Measurements from ENCODE around the gene VPREB3. TPM values are rescaled to one million over a fixed set of nuclear protein-coding genes. Genes with fewer than 3 reads are reported as not detected.

The VPREB3 gene, protein sequence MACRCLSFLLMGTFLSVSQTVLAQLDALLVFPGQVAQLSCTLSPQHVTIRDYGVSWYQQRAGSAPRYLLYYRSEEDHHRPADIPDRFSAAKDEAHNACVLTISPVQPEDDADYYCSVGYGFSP
- not detected in 2 replicates for total RNA-seq (2014; rRNA removed; shearing (Covaris generic))

DNA sequence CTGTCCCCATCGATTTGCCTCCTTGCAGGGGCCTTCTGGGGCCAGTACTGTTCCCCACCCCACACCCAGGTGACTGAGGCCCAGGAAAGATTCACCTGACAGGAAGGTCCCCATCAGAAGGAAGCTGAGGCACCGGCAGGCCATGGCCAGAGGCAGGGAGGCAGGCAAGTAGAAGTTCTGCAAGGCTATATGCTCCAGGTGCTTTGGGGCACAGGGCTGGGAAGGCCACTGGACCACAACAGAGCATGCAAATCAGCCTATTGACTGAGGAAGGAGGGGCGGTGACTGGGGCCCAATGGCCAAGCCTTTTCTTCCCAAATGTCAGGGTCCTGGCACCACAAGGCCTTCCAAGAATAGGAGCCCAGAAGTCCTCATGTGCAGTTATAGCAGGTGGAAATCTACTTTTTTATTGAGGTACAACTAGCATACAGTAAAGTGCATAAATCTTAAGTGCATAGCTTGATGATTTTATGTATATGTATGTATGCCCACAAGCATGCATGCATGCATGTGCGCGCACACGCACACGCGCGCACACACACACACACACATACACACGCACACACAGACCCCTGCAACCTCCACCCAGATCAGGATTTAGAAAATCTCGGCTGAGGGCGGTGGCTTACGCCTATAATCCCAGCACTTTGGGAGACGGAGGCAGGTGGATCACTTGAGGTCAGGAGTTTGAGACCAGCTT, at the start of gene VPREB3:
TSS of gene VPREB3 (minus strand) at position 206 of the 700 bp plus-strand sequence. CDS start at position 144, 62 bp downstream.
- peak; percentile 60 for DNase-seq
- H3K36me3 ChIP-seq (replicated peaks; ENCODE audit: control insufficient read depth, insufficient read depth, low read length) = no peaks in the 10 kb centered on the region
- H3K27me3 ChIP-seq (ENCODE audit: control insufficient read depth, insufficient read depth, low read length) = no peaks in the 10 kb centered on the region
- H3K4me3 ChIP-seq (ENCODE audit: insufficient read depth, low read depth, low read length) = no peak within 1 kb of the TSS

DNA sequence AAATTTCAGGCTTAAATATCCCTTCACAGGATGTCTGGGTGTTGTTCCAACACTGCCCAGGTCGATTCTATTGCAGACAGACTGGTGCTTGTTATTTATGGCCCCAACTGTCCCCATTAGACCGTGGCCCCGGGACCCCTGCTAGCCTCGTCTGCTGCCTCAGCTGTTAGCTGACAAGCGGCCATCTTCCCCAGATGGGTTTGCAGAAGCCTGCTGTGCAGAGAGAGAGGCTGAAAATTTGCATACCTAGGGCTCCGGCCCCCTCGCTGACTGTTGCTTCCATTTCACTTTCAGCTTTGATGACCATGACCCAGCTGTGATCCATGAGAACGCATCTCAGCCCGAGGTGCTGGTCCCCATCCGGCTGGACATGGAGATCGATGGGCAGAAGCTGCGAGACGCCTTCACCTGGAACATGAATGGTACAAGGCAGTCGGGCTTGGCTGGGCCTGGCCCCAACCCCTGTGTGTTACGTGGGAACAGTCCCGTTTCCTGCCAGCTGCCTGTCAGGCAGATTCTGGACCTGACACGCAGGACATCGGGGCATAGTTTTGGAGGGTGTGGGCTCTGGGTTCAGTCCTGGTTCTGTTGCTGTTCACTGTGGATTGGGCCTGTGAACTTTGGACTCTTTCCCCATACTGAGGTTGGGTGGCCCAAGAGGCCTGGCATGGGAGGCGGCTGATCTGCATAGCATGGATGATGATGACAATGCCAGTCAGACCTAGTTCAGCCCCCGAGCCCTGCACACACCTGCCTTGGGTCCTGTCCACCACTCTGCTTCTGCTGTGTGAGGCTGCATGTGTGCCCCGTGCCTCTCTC, 49.0 kb upstream of the VPREB3 start:
- H3K4me3 ChIP-seq (ENCODE audit: insufficient read depth, low read depth, low read length) = no peak overlapping the region
- DNase-seq = peak; percentile 37
- no peaks in the 10 kb centered on the region for H3K27me3 ChIP-seq (ENCODE audit: control insufficient read depth, insufficient read depth, low read length)
- H3K36me3 ChIP-seq (replicated peaks; ENCODE audit: control insufficient read depth, insufficient read depth, low read length) = peaks cover 44% of the 10 kb centered on the region

DNA sequence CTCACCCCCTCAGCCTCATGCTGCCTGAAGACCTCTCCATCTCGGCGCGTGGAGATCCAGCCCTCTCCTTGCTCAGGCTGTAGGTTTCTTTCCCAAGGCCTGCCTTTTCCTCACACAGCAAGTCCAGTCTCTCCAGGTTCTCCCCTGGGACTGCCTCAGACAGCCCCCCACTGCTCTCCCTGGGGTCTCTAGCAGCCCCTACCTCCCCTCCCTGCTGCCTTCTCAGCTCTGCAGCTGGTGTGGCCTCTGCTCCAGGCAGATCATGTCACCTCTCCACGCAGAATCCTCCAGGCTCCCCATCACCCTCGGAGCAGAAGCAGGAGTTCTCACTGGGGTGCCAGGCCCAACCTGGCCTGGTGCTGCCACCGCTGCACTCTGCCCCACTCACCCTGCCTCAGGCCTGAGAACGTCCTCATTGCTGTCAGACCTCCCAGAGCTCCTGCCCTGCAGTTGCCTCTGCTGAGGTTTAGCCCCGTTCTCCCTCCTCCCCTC, 47.7 kb upstream of the VPREB3 start:
- H3K27me3 ChIP-seq (ENCODE audit: control insufficient read depth, insufficient read depth, low read length) = no peaks in the 10 kb centered on the region
- DNase-seq = peak; percentile 14
- no peak overlapping the region for H3K4me3 ChIP-seq (ENCODE audit: insufficient read depth, low read depth, low read length)
- H3K36me3 ChIP-seq (replicated peaks; ENCODE audit: control insufficient read depth, insufficient read depth, low read length) = peaks cover 44% of the 10 kb centered on the region

DNA sequence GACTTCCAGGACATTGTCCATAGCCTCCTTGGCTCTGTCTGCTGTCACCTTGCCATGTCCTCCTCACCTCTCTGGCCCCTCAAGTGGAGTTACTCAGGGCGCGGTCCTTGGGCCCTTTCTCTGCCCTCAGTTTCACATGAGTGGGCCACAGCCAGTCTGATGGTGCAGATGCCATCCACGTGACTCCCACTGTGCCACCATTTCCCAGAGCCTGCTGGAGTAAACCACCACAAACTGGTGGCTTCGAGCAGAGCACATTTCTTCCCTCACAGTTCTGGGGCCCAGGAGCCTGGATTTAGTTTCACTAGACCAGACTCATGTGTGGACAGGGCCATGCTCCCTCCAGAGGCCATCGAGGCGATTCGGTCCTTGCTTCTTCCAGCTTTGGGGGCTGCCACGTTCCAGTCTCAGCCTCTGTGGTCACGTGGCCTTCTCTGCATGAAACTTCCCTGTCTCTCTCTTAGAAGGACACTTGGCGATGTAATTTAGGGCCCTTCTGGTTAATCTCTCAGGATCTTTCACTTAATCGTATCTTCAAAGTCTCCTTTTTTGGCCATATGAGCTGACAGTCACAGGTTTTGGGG, 47.1 kb upstream of the VPREB3 start:
- no peak overlapping the region for H3K4me3 ChIP-seq (ENCODE audit: insufficient read depth, low read depth, low read length)
- peak; percentile 12 for DNase-seq
- H3K27me3 ChIP-seq (ENCODE audit: control insufficient read depth, insufficient read depth, low read length) = no peaks in the 10 kb centered on the region
- peaks cover 46% of the 10 kb centered on the region for H3K36me3 ChIP-seq (replicated peaks; ENCODE audit: control insufficient read depth, insufficient read depth, low read length)

DNA sequence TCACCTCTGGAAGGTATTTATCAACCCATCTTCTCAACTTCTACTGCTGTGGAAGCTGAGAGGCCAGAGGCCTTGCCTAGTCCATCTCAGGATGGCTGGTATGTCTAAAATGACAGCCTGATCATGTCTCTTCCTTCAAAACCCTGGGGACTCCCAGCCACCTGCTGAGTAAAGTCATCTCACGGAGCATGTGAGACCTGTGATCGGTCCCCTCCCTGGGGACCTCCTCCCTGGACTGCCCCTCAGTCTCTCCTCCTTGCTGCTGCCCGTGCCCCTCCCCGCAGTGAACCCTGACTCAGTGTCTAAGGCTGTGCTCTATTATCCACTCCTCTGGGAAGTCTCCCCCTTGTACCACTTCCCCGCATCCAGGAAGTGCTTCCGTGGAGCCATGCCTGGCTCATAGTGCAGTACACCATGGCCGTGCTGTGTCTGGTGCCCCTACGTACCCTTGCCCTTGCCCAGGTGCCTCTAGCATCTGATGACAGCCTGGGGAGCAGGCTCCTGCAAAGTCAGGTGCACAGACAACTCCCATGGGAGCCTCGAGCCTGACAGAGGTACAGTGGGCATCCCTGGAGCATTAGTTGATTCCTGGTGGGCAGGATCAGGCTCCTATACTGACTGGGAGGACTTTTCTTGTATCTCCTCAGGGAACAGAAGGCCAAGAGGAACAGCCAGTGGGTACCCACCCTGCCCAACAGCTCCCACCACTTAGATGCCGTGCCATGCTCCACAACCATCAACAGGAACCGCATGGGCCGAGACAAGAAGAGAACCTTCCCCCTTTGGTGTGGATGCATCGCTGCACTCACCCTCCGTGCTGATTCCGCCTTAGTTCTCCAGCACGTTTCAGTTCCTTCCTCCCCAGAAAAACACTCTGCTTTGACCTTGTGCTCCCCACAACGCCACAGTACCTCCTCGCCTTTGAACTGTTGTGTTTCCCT, 46.3 kb upstream of the VPREB3 start:
- no peak overlapping the region for H3K4me3 ChIP-seq (ENCODE audit: insufficient read depth, low read depth, low read length)
- H3K36me3 ChIP-seq (replicated peaks; ENCODE audit: control insufficient read depth, insufficient read depth, low read length) = peaks cover 46% of the 10 kb centered on the region

DNA sequence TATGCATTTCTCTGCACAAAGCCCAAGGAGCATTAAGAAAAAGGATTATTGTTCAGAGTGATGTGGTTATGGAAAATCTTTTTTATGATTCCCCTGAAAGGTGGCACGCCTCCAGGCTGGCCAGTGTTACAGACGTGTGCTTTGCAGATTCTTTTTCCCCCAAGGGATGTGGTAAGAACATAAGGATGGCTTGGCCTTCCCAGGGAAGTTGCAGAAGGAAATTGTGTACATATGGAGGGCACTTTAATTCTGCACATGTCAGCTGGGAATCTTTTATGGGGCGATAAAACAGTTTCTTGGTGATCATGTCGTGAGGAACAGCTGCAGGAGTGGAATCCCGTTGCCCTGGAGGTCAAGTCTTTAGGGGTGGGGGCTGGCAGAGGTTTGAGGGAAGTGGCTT, 42.2 kb upstream of the VPREB3 start:
- peak; percentile 22 for DNase-seq
- no peak overlapping the region for H3K4me3 ChIP-seq (ENCODE audit: insufficient read depth, low read depth, low read length)
- H3K27me3 ChIP-seq (ENCODE audit: control insufficient read depth, insufficient read depth, low read length) = no peaks in the 10 kb centered on the region
- peaks cover 40% of the 10 kb centered on the region for H3K36me3 ChIP-seq (replicated peaks; ENCODE audit: control insufficient read depth, insufficient read depth, low read length)

More for the DNA sequence above, 46.3 kb upstream of the VPREB3 start:
- H3K27me3 ChIP-seq (ENCODE audit: control insufficient read depth, insufficient read depth, low read length) = no peaks in the 10 kb centered on the region
- peak; percentile 10 for DNase-seq

DNA sequence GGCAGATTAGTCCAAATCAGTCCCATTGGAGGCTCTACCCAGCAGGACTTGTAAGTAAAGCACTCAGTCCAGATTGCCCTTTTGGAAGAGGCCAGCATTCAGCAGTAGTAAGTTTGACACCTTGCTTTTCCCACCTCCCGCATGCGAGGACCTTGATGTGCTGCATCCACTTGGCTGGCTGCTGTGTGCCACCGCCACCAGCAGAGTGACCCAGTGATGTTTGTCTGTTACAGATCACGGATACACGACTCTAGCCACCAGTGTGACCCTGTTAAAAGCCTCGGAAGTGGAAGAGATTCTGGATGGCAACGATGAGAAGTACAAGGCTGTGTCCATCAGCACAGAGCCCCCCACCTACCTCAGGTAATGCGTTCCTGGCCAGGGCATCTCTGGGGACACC, 39.1 kb upstream of the VPREB3 start:
- Histone ChIP-seq H3K4me3 (ENCODE audit: insufficient read depth, low read depth, low read length) (no peak overlapping the region), H3K27me3 (ENCODE audit: control insufficient read depth, insufficient read depth, low read length) (no peaks in the 10 kb centered on the region), H3K36me3 (replicated peaks; ENCODE audit: control insufficient read depth, insufficient read depth, low read length) (peaks cover 25% of the 10 kb centered on the region)
- peak; percentile 13 for DNase-seq

DNA sequence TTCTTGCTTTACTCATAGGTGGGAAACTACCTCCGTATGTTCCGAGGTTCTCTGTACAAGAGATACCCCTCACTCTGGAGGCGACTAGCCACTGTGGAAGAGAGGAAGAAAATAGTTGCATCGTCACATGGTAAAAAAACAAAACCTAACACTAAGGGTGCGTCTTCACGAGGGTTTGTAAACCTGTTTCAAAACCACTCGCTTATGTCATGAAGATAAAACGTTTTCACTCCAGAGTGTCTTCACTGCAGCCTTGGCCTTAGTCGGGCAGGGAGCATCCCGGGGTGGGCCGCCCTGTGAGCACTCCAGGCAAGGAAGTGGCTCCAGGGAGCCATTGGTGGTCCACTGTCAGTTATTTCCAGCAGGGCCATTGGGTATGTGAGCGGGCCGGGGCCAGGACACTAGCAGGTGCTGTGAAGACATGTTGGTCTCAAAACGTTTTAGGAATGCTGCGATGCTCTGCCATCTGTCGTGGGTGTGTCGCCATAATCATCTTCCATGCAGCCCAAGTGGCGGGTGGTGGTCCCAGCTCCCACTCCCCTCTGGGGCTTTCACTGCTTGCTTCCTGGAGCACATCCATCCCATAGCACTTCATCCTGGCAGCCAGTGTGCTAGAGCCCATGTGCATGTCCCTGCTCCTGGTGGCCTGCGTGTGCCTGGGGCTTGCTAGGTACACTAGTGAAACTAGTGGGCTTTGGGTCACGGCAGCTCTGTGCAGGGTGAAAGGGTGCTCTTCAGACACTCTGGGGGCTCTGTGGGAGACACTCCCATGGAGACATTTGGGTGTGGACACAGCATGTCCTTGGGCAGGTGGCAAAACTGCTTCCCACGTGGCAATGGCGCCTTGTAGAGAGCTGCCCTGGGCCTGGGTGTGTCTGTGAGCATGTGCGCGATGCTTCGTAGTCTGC, 37.8 kb upstream of the VPREB3 start:
- no peaks in the 10 kb centered on the region for H3K27me3 ChIP-seq (ENCODE audit: control insufficient read depth, insufficient read depth, low read length)
- H3K4me3 ChIP-seq (ENCODE audit: insufficient read depth, low read depth, low read length) = no peak overlapping the region
- DNase-seq = peak; percentile 11
- peaks cover 23% of the 10 kb centered on the region for H3K36me3 ChIP-seq (replicated peaks; ENCODE audit: control insufficient read depth, insufficient read depth, low read length)

DNA sequence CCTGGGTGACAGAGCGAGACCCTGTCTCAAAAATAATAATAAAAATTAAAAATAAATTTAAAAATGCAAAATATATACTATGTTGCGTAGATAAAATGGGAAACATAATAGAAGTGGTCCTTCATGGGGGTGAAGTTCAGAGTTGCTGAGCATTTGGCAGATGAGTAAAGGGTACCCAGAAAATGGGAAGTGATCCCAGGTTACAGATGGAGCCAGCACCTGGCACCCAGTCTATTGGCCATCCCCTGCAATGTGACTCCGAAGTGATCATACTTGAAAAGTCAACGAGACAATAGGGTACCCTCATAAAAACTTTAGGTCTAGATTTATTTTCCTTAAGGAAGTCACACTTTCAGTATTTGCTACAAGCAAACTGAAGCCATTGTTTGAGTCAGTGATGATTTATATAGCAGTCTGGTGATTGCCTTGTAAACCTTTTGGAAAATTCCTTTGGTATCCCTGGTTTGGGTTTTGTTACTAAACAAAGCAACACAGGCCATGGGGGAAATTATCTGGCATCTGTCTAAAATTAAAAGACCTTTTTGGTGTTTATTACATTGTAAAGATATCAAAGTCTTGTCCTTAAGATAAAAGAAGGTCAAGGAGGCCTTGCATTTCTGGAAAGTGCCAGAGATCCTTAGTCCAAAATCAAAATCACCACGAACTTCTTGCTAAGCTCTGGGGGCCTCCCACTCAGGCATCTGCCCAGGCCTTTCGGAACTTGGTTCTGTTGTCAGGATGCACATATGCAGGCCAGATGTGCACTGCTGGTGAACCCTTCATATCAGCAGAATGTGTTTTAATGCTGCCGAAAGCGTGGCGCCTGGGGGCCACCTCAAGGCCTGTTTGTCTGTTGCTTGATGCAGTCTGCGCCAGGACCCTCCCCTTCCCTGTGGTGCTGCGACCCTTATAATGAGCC, 36.9 kb upstream of the VPREB3 start:
- peak; percentile 16 for DNase-seq
- Histone ChIP-seq H3K36me3 (replicated peaks; ENCODE audit: control insufficient read depth, insufficient read depth, low read length) (peaks cover 18% of the 10 kb centered on the region), H3K4me3 (ENCODE audit: insufficient read depth, low read depth, low read length) (no peak overlapping the region), H3K27me3 (ENCODE audit: control insufficient read depth, insufficient read depth, low read length) (no peaks in the 10 kb centered on the region)

DNA sequence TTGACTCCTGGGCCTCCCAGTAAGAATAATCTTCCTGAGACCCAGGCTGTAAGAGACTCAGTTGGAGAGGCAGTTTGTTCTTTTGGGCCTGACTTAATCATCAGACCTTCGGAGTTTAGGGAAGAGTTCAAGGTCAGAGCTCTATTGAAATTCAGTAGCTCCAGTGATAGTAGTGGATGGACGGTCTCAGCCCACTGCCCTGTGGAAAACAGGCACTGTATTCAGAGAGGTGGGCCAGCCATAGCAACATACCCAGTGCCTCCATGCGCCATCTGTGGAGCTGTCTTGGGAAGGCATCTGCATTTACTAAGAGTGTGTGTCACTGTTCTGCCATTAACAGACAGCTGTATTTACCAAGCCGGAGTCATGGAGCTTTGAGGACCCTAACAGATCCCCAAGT, 35.4 kb upstream of the VPREB3 start:
- Histone ChIP-seq H3K27me3 (ENCODE audit: control insufficient read depth, insufficient read depth, low read length) (no peaks in the 10 kb centered on the region), H3K36me3 (replicated peaks; ENCODE audit: control insufficient read depth, insufficient read depth, low read length) (peaks cover 17% of the 10 kb centered on the region), H3K4me3 (ENCODE audit: insufficient read depth, low read depth, low read length) (no peak overlapping the region)
- peak; percentile 50 for DNase-seq

DNA sequence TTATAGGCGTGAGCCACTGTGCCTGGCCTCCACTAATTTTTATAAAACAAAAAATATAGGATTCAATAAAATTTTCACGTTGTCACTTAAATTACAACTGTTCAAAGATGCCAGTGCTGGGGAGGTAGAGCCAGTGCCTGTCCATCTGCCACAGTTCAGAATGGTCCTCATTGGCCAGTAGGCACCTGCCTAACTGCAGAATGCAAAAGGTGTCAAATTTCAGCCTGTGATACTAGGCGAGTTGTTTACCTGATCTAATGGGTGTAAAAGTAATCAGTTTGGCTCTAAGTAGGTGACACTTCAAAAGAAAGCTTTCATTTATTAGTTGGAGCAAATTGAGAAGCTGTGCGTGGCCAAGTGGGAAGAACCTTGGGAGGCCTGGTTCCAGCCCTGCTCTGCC, 34.9 kb upstream of the VPREB3 start:
- H3K36me3 ChIP-seq (replicated peaks; ENCODE audit: control insufficient read depth, insufficient read depth, low read length) = peaks cover 14% of the 10 kb centered on the region
- H3K27me3 ChIP-seq (ENCODE audit: control insufficient read depth, insufficient read depth, low read length) = no peaks in the 10 kb centered on the region
- H3K4me3 ChIP-seq (ENCODE audit: insufficient read depth, low read depth, low read length) = no peak overlapping the region
- DNase-seq = peak; percentile 62

DNA sequence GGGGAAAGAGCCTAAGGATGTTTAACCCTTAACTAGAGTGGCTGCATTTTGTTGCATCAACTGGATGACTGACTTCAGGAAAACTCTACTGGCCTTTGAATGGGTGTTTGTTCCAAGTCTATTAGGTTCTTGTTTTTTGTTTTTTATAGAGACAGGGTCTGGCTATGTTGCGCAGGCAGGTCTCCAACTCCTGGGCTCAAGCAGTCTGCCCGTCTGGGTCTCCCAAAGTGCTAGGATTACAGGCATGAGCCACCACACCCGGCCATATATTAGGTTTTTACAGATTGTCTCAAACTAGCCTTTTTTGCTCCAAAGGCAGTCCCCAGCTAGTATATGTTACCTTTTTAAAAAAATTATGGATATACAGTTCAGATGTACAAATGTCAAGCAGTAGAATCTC, 33.7 kb upstream of the VPREB3 start:
- H3K36me3 ChIP-seq (replicated peaks; ENCODE audit: control insufficient read depth, insufficient read depth, low read length) = peaks cover 9% of the 10 kb centered on the region
- H3K27me3 ChIP-seq (ENCODE audit: control insufficient read depth, insufficient read depth, low read length) = no peaks in the 10 kb centered on the region
- no peak for DNase-seq
- H3K4me3 ChIP-seq (ENCODE audit: insufficient read depth, low read depth, low read length) = peak overlapping the region; percentile 70

Measured in H7 (cell line).